ENCODE results near the gene KRT6C.

KRT6C gene

DNA sequence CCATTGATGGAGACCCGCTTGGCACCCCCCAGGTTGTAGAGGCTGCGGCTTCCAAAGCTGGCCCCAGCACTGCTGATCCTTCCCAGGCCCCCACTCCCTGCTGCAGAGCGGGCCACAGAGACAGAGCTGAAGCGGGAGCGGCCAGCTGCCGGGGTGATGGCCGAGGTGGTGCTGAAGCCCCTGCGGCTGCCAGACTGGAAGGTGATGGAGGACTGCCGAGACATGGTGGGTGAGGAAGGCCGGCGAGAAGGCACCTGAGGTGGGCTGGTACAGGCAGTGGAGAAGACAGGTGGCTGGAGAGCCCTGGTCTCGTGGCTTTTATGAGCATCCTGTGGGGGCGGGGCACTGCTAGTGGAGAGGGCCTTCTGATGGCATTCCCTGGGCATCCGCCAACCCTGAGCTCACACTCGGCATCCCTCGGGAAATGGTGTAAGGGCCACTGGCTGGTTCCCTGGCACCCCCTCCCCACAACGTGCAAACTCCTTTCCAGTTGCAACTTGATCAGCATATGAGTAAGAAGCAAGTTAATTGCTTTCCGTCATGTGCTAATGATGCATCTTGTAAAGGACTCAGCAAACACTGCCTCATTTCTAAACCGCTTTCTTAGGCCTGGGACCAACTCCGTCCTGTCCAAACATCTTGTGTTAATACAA lies 39.4 kb downstream of the KRT6C start, which contains the start of gene KRT75:
Gene KRT75, minus strand, starts transcription at position 291 of the 653 bp plus-strand sequence. Its CDS starts 67 bp downstream, at position 224.
- DNase-seq = no peak

DNA sequence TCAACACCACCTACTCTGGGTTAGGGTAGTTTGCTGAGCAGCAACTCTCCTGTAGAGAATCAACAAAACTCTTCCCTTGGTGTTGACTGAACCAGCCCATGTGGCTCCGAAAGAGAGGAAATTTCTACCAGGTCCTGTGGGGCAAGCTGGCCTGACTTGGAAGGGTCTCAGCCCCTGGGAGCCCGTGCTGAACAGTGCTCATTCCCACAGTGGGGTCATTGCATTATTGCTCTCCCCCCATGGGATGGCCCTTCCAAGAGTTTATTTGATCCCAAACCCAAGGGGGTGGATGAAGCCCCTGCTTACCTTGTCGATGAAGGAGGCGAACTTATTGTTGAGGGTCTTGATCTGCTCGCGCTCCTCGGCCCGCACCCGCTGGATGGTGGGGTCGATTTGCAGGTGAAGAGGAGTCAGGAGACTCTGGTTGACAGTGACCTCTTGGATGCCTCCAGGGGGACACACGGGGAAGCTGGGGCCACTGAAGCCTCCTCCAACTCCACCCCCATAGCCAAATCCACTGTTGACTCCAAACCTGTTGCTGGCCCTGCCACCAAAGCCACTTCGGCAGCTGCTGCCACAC lies 40.0 kb downstream of the KRT6C start:
- DNase-seq = no peak

DNA sequence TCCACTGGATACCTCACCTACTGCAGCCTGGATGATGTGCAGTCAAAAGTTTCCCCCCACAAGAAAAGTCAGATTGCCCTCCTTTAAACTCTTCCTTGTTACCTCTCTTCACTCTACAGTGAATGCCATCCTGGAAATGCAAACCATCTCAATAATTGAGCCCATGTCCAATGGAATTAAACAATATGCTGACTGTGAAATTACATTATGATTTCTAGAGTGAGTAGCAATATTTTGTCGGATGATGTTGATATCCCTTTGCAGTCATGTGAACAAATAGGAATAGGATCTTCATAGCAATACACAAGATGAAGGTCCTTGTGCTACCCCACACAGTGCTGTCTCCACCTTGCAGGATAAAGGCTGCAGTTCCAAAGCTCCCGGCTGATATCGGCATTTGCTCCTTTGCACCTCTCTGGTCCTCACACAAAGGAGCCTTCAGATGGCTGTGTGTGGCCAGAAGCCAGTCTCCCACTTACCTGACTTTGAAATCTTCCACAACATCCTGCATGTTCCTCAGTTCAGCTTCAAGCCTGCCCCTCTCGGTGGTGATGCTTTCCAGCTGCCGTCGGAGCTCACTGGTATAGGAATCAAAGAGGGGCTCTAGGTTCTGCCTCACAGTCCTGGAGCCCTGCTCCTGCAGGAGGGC lies 40.9 kb downstream of the KRT6C start:
- no peak for DNase-seq

DNA sequence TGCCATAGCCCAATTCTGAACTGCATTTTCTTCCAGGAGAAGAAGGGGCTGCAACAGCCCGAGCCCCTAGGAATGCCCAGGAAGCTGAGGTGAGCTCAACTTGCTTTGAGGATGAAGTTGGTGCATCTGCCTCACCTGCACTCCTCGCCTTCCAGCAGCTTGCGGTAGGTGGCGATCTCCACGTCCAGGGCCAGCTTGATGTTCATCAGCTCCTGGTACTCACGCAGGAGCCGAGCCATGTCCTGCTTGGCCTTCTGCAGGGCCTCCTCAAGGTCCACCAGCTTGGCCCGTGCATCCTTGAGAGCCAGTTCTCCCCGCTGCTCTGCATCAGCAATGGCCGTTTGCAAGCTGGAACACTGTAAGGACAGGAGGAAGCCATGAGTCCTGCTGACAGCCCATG lies 45.5 kb downstream of the KRT6C start:
- DNase-seq = no peak

DNA sequence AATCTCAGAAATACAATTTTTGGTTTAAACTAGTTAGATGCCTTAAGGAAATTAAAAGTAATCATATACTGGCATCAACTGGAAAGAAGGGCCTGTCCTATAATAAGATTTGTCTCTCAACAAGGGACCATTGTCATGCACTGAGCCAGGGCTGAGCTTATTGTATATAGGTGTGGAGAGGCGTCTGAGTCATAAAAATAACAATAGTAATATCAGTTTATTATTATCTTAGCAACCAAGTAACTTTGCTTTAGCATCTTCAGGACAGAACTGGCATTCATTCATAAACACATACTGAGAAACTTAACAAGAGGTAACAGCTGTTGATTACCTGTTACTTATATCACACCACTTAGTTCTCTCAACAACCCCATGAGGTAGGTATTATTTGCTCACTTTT lies 46.5 kb downstream of the KRT6C start:
- no peak for DNase-seq

DNA sequence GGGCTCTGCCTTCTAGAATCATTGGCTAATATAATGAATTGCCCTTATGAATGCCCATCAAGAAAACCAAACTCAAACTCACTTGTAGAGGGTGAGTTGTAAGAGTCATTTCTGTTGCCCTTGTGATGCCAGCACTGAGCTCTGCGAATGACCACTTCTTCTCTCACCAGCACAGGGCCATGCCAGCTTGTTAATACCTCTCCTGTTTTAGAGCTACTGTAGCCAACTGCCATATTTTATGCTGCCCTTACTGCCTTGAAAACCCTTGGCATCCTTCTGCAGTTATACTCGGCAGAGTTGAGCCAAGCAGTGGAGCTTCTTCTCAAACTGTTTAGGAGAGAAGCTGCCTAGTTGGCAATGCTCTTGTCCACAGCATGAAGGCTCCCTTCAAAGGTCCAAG lies 47.6 kb downstream of the KRT6C start:
- DNase-seq = no peak

DNA sequence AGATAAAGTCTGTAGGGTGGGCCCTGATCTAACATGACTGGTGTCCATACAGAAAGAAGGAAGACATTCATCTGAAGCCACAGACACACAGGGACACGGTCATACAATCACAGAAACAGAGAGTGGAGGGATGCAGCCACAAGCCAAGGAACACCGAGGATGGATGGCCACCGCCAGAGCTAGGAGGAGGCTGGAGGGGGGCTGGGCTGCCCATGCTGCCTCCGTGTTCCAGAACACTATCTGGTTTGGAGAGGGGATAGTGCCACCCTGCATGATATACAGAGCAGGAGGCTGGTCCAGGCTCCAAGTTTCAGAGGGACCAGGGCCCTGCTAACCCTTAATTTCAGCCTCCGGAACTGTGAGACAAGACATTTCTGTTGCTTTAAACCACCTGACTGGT lies 48.1 kb downstream of the KRT6C start:
- no peak for DNase-seq

DNA sequence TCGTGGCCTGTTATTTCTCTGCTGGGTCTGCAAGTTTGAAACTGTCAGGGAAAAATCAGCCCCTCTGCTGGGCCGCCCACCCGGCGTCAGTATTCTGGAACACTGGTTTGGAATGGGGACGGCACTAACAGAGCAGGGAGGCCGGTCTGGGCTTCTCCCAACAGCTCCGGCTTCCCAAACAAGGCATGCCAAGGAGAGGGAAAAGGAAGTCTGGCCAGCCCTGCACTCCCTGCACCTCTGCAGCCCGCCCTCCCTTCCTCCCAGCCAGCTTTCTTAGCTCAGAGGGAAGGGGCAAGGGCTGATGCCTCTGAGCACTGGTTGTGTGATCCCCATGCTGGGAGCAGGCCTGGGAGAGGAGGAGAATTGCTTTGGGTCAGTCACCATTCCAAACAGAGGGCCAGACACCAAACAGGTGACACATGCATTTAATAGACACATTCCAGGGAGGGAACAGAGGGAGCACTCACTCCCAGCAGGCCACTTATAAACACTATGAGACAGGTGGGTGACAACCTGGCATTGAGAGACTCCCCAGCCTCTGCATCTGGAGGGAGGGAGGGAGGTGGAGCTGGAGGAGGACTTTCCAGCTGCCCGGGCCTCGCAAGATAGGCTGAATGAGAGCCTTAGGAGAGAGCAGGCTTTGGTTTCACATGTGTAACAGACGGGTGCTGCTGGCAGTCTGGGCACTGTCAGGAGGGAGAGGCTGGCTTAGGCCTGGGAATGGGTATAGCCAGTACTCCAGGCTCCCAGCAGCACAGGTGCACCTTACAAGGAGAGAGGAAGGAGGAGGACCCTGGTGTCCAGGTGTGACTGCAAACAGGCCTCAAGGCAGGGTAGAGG lies 49.7 kb downstream of the KRT6C start:
- DNase-seq = no peak

DNA sequence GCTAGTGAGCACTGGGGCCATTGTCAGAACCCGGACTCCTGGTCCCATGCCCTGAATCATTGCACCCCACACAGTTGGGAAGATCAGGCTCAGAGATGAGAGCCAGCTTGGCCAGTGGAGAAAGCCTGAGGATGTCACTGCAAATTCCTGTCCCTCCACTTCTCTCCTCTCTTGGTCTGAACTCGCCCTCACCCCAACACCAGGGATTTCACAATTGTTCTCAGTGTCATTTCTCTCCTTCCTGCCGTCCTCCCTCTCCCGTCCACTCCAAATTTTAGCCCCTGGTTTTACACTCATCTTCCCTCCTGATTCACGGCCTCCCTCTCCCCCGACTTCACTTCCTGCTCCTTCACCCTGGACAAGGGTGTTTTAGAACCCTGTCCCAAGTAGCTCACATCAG lies 50.6 kb downstream of the KRT6C start:
- no peak for DNase-seq

DNA sequence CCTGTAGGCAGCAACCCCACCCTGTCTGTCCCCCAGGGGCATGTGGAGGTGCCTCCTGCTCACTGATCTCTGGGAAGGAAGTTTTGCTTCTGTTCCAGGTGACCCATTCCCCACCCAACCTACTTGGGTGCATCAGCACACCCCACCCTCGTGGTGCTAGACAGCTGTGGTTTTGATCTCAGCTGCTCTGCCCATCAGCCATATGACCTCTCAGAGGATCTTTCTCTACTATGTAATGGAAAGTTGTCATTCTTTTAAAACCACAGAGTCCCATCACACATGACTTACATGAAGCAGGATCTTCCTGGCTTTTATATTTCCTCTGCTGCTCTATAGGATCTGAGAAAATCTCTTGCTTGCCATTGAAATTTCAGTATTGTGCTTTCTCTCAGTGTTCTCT lies 53.9 kb downstream of the KRT6C start:
- no peak for DNase-seq

DNA sequence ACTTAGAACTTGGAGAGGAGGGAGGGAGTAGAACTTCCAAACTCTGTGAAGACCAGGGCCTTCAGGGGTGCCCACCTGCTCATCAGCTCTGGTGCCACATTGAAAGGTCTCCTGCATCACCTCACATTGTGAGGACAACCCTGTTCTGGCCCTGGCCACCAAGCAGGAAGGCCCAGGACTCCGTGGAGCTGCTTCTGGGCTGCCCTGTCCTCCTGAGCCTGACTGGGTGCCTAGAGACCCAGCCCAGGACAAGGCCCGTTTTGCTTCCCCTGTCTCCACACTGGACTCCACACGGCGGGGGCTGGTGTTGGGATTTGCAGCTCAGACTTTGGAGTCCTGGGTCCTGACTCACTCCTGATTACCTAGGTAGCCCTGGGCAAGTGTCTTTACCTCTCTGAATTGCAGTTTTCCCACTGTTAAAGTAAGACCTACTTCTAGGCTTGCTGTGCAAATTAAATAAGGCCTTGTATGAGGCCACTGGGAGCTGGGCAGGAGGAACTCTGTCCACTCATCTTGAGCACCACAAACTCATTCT lies 55.0 kb downstream of the KRT6C start:
- no peak for DNase-seq

Measured in Kasumi-1 (cell line).